Neural progenitor cell (in vitro differentiated cells): ENCODE data around the gene CAMK2D.

Experiments used
- CTCF ChIP-seq: fragments of 200-600 bp; sonication (generic); IDR thresholded peaks from 2 replicates; pipeline ENCODE4 v1.5.1; 2017; ENCODE audit warnings: antibody characterized with exemption, mild to moderate bottlenecking
- EZH2 ChIP-seq: fragments of 200-600 bp; sonication (generic); IDR thresholded peaks from 2 replicates; pipeline ENCODE4 v1.6.1; 2017; ENCODE audit warnings: antibody characterized with exemption, mild to moderate bottlenecking, moderate library complexity
- EZH2phosphoT487 ChIP-seq: fragments of 200-600 bp; sonication (generic); IDR thresholded peaks from 2 replicates; pipeline ENCODE4 v1.6.1; 2017; ENCODE audit warnings: antibody characterized with exemption

DNA sequence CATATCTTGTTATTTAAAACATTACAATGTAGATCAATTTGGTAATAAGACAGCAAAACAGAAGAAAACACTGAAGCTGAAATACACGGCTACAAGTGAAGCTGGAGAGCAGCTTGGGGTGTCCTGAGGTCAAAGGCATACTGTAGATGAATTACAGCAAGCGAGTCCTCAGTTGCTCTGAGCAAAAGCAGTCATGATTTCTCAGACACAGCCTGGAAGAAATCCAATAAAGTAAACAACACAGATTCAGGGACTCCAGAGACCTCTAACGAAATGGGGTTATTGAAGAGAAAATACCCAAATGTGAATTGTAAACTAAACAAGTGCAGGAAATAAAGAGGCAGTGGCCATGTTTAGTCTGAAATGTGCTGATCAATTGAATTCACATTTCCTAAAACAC is 324.4 kb downstream of the CAMK2D start:
- TF ChIP-seq CTCF (no peak), EZH2 (no peak), EZH2phosphoT487 (no peak)
